ENCODE measurements around the gene SOX6.

SOX6 gene

GRCh38 chr11:15947681-15948648, 408.4 kb downstream of the SOX6 start:
- in situ Hi-C loops (cut with HindIII; ENCODE audit: low sequenced_read_pairs), result no loop called here
- no peak overlapping the region for H3K4me3 ChIP-seq (ENCODE audit: low read depth, low read length)
- no peak for TF ChIP-seq CTCF (IDR thresholded peaks at IDR 0.05; ENCODE audit: low read depth, low read length, missing control alignments)
- no peak for DNase-seq (ENCODE audit: low read depth)

- no peak for DNase-seq (ENCODE audit: low read depth)
- TF ChIP-seq CTCF (IDR thresholded peaks at IDR 0.05; ENCODE audit: low read depth, low read length, missing control alignments), result no peak
- H3K4me3 ChIP-seq (ENCODE audit: low read depth, low read length), result no peak overlapping the region
- in situ Hi-C loops (cut with HindIII; ENCODE audit: low sequenced_read_pairs), result no loop called here
Measured at GRCh38 chr11:15945726-15946125, 410.6 kb downstream of the SOX6 start.

- in situ Hi-C loops (cut with HindIII; ENCODE audit: low sequenced_read_pairs), result no loop called here
- TF ChIP-seq CTCF (IDR thresholded peaks at IDR 0.05; ENCODE audit: low read depth, low read length, missing control alignments), result no peak
- DNase-seq (ENCODE audit: low read depth), result no peak
- no peak overlapping the region for H3K4me3 ChIP-seq (ENCODE audit: low read depth, low read length)
Measured at GRCh38 chr11:15944460-15944859, 411.9 kb downstream of the SOX6 start.

- no peak overlapping the region for H3K4me3 ChIP-seq (ENCODE audit: low read depth, low read length)
- TF ChIP-seq CTCF (IDR thresholded peaks at IDR 0.05; ENCODE audit: low read depth, low read length, missing control alignments), result no peak
- DNase-seq (ENCODE audit: low read depth), result no peak
- in situ Hi-C loops (cut with HindIII; ENCODE audit: low sequenced_read_pairs), result no loop called here
Measured at GRCh38 chr11:15943418-15944197, 412.7 kb downstream of the SOX6 start.

- TF ChIP-seq CTCF (IDR thresholded peaks at IDR 0.05; ENCODE audit: low read depth, low read length, missing control alignments), result no peak
- H3K4me3 ChIP-seq (ENCODE audit: low read depth, low read length), result no peak overlapping the region
- in situ Hi-C loops (cut with HindIII; ENCODE audit: low sequenced_read_pairs), result no loop called here
- no peak for DNase-seq (ENCODE audit: low read depth)
Measured at GRCh38 chr11:15942936-15943335, 413.4 kb downstream of the SOX6 start.

GRCh38 chr11:15942126-15942525, 414.2 kb downstream of the SOX6 start:
- in situ Hi-C loops (cut with HindIII; ENCODE audit: low sequenced_read_pairs), result no loop called here
- no peak overlapping the region for H3K4me3 ChIP-seq (ENCODE audit: low read depth, low read length)
- no peak for TF ChIP-seq CTCF (IDR thresholded peaks at IDR 0.05; ENCODE audit: low read depth, low read length, missing control alignments)
- no peak for DNase-seq (ENCODE audit: low read depth)
